AG09319 (cell line): Measurements from ENCODE around the gene G0S2.

Experiments used
- DNase-seq: peaks from one replicate; pipeline ENCODE4 v3.0.0-alpha.2; 2010; ENCODE audit warnings: low read depth; ENCODE audit errors: extremely low read depth
- CTCF ChIP-seq: IDR thresholded peaks from 2 replicates; pipeline ENCODE4 v1.5.1; 2011; ENCODE audit warnings: low read depth, mild to moderate bottlenecking, inconsistent platforms, low read length, moderate library complexity

Gene G0S2

GRCh38 chr1:209642816-209643215 is 32.4 kb upstream of the G0S2 start:
- no peak for TF ChIP-seq CTCF
- DNase-seq, result no peak

GRCh38 chr1:209643285-209644020 is 31.8 kb upstream of the G0S2 start:
- DNase-seq, result no peak
- TF ChIP-seq CTCF, result no peak

- DNase-seq, result no peak
- no peak for TF ChIP-seq CTCF
Observed at GRCh38 chr1:209645574-209646452, 29.4 kb upstream of the G0S2 start.

GRCh38 chr1:209646558-209646957 is 28.7 kb upstream of the G0S2 start:
- peak; percentile 6 for TF ChIP-seq CTCF
- no peak for DNase-seq

GRCh38 chr1:209647156-209647555 is 28.1 kb upstream of the G0S2 start:
- no peak for DNase-seq
- TF ChIP-seq CTCF, result no peak

GRCh38 chr1:209648346-209648745 is 26.9 kb upstream of the G0S2 start:
- no peak for DNase-seq

More at GRCh38 chr1:209648346-209648745, 26.9 kb upstream of the G0S2 start:
- TF ChIP-seq CTCF, result no peak
